Kidney epithelial cell (primary cell): Measurements from ENCODE around the gene HTR3D. TPM values are rescaled to one million over a fixed set of nuclear protein-coding genes. Genes with fewer than 3 reads are reported as not detected.
"Not testable (repeated sequence)": the region's sequence is repeated elsewhere in the genome, so short reads cannot be mapped to it uniquely, and the experiment has no call there.

Experiments
- DNase-seq: peaks from one replicate; pipeline ENCODE4 v3.0.0-alpha.2; 2010; ENCODE audit warnings: low read depth
- H3K27me3 ChIP-seq: 2 replicates; pipeline ENCODE4 v1.6.0; 2011; ENCODE audit warnings: low read length; ENCODE audit not compliant: control insufficient read depth, insufficient read depth
- H3K36me3 ChIP-seq: 2 replicates; pipeline ENCODE4 v1.5.1; 2011; ENCODE audit warnings: low read length; ENCODE audit not compliant: control insufficient read depth, insufficient read depth
- H3K4me3 ChIP-seq: 2 replicates; pipeline ENCODE4 v1.5.1; 2011; ENCODE audit warnings: low read depth, mild to moderate bottlenecking, control low read depth, low read length
- total RNA-seq: library from RNA; depleted of rRNA; stranded (reverse); fragments of >200 nt; gene quantifications from 2 replicates; pipeline ENCODE4 v1.2.3, GENCODE V29; 2015
- TF ChIP-seq, protein P1 (sequence below): IDR thresholded peaks from 2 replicates; pipeline ENCODE4 v1.5.1; 2011; ENCODE audit warnings: mild to moderate bottlenecking, moderate library complexity, low read length, control low read depth, inconsistent platforms; ENCODE audit not compliant: insufficient read depth, poor library complexity, severe bottlenecking

The HTR3D gene
- total RNA-seq, 1 donor from 2014 or later: not detected

DNA sequence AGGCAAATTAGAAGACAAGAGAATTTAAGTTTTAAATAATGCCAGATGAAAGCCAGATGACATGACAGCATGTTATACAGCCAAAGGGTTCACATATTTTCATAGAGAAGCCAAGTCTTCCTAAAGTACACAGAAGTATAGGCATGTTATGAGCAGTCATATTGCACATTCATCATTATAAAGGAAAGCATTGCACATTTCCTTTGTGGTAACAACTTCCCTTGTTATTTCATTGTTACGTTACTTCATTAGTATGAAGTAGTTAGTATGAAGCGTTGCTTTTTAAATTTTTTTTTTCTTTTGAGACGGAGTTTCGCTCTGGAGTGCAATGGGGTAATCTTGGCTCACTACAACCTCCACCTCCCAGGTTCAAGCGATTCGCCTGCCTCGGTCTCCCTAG is 9.2 kb upstream of the HTR3D start:
- no peak for DNase-seq
- H3K27me3 ChIP-seq: no peaks in the 10 kb centered on the region

DNA sequence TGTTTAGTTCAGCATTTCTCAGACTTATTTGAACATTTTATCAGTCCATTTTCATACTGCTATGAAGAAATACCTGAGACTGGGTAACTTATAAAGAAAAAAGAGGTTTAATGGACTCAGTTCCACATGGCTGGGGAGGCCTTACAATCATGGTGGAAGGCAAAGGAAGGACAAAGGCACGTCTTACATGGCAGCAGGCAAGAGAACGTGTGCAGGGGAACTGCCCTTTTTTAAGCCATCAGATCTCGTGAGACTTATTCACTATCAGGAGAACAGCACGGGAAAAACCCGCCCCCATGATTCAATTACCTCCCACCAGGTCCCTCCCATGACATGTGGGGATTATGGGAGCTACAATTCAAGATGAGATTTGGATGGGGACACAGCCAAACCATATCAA is 6.3 kb upstream of the HTR3D start:
- DNase-seq, H3K4me3 ChIP-seq, H3K36me3 ChIP-seq, H3K27me3 ChIP-seq: not testable (repeated sequence)

More for the DNA sequence above, 9.2 kb upstream of the HTR3D start:
- Histone ChIP-seq H3K36me3 (no peaks in the 10 kb centered on the region), H3K4me3 (no peak overlapping the region)
- TF ChIP-seq, protein P1, sequence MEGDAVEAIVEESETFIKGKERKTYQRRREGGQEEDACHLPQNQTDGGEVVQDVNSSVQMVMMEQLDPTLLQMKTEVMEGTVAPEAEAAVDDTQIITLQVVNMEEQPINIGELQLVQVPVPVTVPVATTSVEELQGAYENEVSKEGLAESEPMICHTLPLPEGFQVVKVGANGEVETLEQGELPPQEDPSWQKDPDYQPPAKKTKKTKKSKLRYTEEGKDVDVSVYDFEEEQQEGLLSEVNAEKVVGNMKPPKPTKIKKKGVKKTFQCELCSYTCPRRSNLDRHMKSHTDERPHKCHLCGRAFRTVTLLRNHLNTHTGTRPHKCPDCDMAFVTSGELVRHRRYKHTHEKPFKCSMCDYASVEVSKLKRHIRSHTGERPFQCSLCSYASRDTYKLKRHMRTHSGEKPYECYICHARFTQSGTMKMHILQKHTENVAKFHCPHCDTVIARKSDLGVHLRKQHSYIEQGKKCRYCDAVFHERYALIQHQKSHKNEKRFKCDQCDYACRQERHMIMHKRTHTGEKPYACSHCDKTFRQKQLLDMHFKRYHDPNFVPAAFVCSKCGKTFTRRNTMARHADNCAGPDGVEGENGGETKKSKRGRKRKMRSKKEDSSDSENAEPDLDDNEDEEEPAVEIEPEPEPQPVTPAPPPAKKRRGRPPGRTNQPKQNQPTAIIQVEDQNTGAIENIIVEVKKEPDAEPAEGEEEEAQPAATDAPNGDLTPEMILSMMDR: no peak

DNA sequence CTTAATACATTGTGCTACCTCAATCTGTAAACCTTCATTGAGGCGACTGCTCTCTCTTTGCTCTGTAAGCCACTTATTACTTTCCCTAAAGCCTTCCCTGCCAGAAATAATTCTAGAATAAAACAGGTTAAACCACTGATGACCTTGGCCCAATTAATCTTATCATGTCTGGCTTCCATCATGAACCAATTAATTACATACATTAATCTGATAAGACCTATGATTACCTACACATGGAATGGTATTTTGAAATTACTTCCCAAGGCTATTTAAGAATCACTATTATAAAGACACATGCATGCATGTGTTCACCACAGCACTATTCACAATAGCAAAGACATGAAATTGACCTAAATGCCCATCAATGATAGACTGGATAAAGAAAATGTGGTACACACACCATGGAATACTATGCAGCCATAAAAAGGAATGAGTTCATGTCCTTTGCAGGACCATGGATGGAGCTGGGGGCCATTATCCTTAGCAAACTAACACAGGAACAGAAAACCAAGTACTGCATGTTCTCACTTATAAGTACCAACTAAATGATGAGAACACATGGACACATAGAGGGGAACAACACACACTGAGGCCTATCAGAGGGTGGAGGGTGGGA is 3.2 kb upstream of the HTR3D start:
- H3K27me3 ChIP-seq, DNase-seq: not testable (repeated sequence)

DNA sequence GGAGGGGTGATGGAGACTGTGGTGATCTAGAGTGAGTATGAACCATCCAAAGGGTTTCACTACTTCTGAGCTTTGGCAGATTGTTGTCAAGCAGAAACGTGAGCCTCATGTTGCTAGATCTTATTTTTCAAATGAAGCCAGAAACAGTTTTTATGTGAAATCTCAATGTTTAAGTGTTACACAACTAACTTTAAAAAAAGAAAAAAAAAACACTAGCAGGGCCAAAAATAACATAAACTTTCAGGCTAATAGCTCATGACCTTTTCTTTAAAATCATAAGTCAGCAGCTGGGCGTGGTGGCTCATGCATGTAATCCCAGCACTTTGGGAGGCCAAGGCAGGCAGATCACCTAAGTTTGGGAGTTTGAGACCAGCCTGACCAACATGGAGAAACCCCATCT is 2.1 kb upstream of the HTR3D start:
- TF ChIP-seq, protein P1: no peak
- Histone ChIP-seq H3K36me3 (no peaks in the 10 kb centered on the region), H3K4me3 (no peak overlapping the region), H3K27me3 (no peaks in the 10 kb centered on the region)
- DNase-seq: no peak

More for the DNA sequence above, 3.2 kb upstream of the HTR3D start:
- not testable (repeated sequence) for H3K4me3 ChIP-seq, H3K36me3 ChIP-seq

DNA sequence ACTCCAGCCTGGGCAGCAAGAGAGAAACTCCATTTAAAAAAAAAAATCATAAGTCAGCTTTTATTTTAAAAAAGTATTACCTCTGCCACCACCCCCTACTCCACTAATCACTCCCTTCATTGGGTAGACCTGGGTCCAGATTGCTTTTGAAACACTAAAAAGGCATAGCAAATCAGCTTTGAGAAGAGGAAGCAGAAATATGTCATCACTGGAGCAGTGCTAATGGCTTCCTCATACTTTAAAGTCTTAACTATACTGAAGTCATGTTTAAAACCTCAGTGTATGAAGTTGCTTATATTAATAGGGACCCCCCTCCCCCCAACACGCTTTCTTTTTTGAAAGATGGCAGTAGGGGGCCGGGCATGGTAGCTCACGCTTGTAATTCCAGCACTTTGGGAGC is 1.0 kb upstream of the HTR3D start:
- H3K36me3 ChIP-seq: no peaks in the 10 kb centered on the region
- no peaks in the 10 kb centered on the region for H3K27me3 ChIP-seq
- TF ChIP-seq, protein P1: no peak

DNA sequence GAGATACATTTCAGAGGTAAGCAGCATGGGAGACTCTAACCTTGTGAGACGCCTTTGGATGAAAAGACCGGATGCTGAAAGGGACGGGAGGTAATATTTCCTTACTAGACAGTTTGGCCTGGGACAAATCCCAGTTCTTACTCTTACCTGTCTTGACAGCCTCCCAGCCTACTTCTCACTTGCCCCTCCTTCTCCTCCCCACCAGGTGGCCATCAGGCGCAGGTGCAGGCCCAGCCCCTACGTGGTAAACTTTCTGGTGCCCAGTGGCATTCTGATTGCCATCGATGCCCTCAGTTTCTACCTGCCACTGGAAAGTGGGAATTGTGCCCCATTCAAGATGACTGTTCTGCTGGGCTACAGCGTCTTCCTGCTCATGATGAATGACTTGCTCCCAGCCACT is 6.3 kb downstream of the HTR3D start:
- TF ChIP-seq, protein P1: no peak
- no peak for DNase-seq
- Histone ChIP-seq H3K4me3 (no peak overlapping the region), H3K27me3 (no peaks in the 10 kb centered on the region), H3K36me3 (no peaks in the 10 kb centered on the region)

More for the DNA sequence above, 1.0 kb upstream of the HTR3D start:
- no peak for DNase-seq
- no peak overlapping the region for H3K4me3 ChIP-seq

DNA sequence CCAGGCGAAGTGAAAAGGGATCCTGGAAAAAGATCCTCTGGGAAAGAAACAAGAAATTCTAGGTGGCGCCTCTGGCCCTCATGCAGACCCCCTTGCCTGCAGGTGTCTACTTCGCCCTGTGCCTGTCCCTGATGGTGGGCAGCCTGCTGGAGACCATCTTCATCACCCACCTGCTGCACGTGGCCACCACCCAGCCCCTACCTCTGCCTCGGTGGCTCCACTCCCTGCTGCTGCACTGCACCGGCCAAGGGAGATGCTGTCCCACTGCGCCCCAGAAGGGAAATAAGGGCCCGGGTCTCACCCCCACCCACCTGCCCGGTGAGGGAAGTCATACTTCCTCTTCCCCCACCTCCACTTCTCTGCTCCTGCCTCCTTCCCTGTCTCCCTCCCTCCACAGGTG is 6.8 kb downstream of the HTR3D start:
- DNase-seq: not testable (repeated sequence)

More for the DNA sequence above, 6.8 kb downstream of the HTR3D start:
- not testable (repeated sequence) for H3K4me3 ChIP-seq, H3K27me3 ChIP-seq, H3K36me3 ChIP-seq
